Upper lobe of left lung (tissue), 4 donors: ENCODE results near the gene DIDO1.

Experiments
- EP300 ChIP-seq, 4 donors: sonication (generic); formaldehyde crosslinking; IDR thresholded peaks; one replicate each; pipeline ENCODE4 v1.5.1; 2017; ENCODE audit warnings: antibody characterized with exemption in 4 of 4, control low read depth in 2 of 4
- POLR2A ChIP-seq, 4 donors: fragments of 450-650 bp; IDR thresholded peaks; one replicate each; pipeline ENCODE4 v1.5.1; 2016 to 2017; ENCODE audit warnings: antibody characterized with exemption in 4 of 4, mild to moderate bottlenecking in 2 of 4
- POLR2AphosphoS5 ChIP-seq, 2 donors: sonication (generic); formaldehyde crosslinking; IDR thresholded peaks; one replicate each; pipeline ENCODE4 v1.5.1; 2017; ENCODE audit warnings: antibody characterized with exemption in 2 of 2
- TF ChIP-seq, protein P1 (sequence below), 6 experiments: fragments of 450-650 bp in 4 of 6; fragments of 200-600 bp in 2 of 6; sonication (generic) in 2 of 6; IDR thresholded peaks; one replicate each; pipeline ENCODE4 v1.5.1; 2016 to 2019; ENCODE audit warnings: antibody characterized with exemption in 6 of 6

GRCh38 chr20:62944184-62944583, 17.9 kb upstream of the DIDO1 start:
- TF ChIP-seq, protein P1, sequence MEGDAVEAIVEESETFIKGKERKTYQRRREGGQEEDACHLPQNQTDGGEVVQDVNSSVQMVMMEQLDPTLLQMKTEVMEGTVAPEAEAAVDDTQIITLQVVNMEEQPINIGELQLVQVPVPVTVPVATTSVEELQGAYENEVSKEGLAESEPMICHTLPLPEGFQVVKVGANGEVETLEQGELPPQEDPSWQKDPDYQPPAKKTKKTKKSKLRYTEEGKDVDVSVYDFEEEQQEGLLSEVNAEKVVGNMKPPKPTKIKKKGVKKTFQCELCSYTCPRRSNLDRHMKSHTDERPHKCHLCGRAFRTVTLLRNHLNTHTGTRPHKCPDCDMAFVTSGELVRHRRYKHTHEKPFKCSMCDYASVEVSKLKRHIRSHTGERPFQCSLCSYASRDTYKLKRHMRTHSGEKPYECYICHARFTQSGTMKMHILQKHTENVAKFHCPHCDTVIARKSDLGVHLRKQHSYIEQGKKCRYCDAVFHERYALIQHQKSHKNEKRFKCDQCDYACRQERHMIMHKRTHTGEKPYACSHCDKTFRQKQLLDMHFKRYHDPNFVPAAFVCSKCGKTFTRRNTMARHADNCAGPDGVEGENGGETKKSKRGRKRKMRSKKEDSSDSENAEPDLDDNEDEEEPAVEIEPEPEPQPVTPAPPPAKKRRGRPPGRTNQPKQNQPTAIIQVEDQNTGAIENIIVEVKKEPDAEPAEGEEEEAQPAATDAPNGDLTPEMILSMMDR (IDR thresholded peaks at IDR 0.05): no peak
- TF ChIP-seq EP300 (IDR thresholded peaks at IDR 0.05): no peak
- TF ChIP-seq POLR2AphosphoS5 (IDR thresholded peaks at IDR 0.05): no peak
- no peak for TF ChIP-seq POLR2A (IDR thresholded peaks at IDR 0.05)
